OCI-LY7 (cell line): ENCODE results near the gene VSX1.

Experiments used
- EZH2phosphoT487 ChIP-seq: fragments of 200-600 bp; sonication (generic); IDR thresholded peaks from 2 replicates; pipeline ENCODE4 v1.6.1; 2018; ENCODE audit warnings: low read depth, borderline replicate concordance, mild to moderate bottlenecking, mixed run types, antibody characterized with exemption, low read length, moderate library complexity, mixed read lengths
- TF ChIP-seq, protein P1 (sequence below): fragments of 200-600 bp; sonication (generic); conservative IDR thresholded peaks from 2 replicates; pipeline ENCODE4 v1.5.1; 2014; ENCODE audit warnings: mild to moderate bottlenecking, antibody characterized with exemption, low read length, moderate library complexity, mixed read lengths

DNA sequence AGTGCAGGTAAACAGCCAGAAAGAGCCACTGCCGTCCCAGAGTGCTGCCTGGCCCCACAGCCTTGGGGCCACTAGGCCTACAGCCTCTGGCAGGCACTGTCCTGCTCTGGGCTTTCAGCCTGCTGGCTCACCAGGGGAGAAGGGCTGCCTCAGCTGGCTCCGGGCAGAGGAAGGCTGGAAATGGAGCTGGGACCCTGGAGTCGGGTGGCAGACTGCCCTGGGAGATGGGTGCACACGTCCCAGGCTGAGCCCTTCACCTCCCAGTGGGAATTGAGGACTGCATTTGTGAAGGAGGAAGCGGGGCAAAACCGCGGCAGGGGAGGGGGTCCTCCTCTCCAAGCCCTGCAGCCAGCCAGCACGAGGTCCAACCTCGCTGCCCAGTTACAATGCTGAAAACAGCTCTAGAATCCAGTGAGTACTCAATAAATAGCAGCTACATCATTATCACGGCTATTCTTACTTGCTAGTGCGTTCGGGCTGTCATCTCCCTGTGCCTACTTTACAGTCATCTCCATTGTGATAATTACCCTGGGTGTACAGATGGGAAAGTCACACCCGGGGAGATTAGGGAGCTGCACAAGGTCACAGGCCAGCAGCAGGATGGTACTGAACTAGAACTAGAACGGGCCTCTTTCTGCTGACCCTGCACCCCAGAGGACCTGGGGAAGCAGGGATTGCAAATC lies 37.1 kb downstream of the VSX1 start:
- TF ChIP-seq, protein P1, sequence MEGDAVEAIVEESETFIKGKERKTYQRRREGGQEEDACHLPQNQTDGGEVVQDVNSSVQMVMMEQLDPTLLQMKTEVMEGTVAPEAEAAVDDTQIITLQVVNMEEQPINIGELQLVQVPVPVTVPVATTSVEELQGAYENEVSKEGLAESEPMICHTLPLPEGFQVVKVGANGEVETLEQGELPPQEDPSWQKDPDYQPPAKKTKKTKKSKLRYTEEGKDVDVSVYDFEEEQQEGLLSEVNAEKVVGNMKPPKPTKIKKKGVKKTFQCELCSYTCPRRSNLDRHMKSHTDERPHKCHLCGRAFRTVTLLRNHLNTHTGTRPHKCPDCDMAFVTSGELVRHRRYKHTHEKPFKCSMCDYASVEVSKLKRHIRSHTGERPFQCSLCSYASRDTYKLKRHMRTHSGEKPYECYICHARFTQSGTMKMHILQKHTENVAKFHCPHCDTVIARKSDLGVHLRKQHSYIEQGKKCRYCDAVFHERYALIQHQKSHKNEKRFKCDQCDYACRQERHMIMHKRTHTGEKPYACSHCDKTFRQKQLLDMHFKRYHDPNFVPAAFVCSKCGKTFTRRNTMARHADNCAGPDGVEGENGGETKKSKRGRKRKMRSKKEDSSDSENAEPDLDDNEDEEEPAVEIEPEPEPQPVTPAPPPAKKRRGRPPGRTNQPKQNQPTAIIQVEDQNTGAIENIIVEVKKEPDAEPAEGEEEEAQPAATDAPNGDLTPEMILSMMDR: no peak
- no peak for TF ChIP-seq EZH2phosphoT487
